ENCODE measurements around the gene LY6G5C.

GRCh38 chr6:31655349-31656237 lies 25.3 kb downstream of the LY6G5C start, which contains the start of gene APOM:
- TF ChIP-seq CTCF (optimal IDR thresholded peaks at IDR 0.05 in 1 of 3, IDR thresholded peaks at IDR 0.05 in 1 of 3, conservative IDR thresholded peaks at IDR 0.05 in 1 of 3; ENCODE audit: extremely low read depth in 1 of 3, insufficient read depth in 2 of 3, low read length in 3 of 3) (no peak), EZH2 (IDR thresholded peaks at IDR 0.05; ENCODE audit: low read length) (no peak)

All from keratinocyte (primary cell).